Measurements from ENCODE around the gene CHRND. TPM values are rescaled to one million over a fixed set of nuclear protein-coding genes. Genes with fewer than 3 reads are reported as not detected.

Gene CHRND
- total and polyA plus RNA-seq, 12 donors = 0.03 to 0.57 (median 0.17) TPM; not detected in 8

DNA sequence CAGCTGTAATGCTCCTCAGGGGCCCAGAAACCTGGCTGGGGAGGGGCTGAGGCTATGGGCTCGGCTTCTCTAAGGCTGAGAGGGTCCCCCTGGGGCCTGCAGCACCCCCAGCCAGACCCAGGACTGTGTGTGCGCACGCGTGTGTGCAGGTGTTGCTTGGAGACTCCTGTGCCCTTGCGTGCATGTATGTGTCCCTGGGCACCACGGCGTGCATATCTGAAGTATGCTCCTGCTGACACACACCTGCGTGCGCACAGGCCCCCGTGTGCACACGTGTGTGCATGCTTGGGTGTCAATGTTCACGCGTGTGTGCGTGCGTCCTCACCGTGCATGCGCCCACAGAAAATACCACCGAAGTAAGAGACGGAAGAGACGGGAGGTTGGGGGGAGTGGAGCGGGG lies 23.4 kb upstream of the CHRND start:
- TF ChIP-seq CTCF (IDR thresholded peaks at IDR 0.05) = no peak
- no peak for DNase-seq
- Histone ChIP-seq H3K36me3 (no peaks in the 10 kb centered on the region), H3K4me3 (peak overlapping the region in 1 of 10 donors; percentile 45), H3K27me3 (peaks cover 6 to 59% (median 31%) of the 10 kb centered on the region in 7 donors), H3K27ac (no peak overlapping the region), H3K9me3 (no peaks in the 10 kb centered on the region), H3K4me1 (peaks cover 3 to 20% (median 9%) of the 10 kb centered on the region in 9 donors)
- 40% methylated on average over 20 to 21 of the region's 21 CpGs for WGBS, 2 donors
- intact Hi-C loops (cut with DNase I) = no loop called here
- ATAC-seq = peak in 2 of 8 donors; percentile 7 to 15

DNA sequence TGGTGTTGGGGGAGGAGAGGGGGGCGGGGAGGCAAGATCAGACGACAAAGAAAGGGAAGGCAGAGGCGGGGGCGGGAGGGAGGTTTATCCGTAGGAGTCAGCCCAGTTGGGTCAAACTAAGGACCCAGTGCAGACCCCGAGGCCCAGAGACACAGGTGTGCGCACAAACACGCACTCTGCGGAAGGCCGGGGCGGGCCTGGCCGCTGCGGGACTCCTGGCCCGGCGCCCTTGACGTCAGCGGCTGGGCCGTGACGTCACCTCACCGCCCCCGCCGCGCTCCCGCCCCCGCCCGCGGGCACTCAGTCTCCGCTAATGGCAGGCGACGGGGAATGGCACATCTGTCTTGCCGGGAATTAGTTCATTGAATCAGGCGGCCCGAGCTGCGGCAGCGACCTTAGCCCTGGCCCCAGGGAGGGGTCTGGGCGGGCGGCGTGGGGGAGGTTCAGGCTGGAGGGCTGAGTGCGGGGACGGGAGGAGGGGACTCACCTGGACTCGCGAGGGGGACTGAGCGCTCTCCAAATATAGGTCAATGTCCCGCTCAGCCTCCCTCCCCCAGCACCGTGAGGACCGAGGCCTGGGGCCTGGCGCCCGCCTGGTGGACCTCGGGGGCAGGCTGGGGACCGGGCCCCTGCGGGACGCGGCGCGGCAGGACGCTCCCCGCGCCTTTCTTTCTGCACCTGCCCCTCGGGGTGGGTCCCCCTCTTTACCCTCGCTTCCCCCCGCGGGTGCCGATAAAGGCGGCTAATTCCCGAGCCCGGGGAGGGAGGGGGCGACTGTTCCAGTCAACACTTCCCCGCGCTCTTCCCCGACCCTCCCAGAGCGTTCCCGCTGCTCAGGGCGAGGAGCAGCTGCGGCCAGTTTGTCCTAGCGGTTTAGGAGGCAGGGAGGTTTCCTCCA lies 22.8 kb upstream of the CHRND start:
- peak overlapping the region in 3 of 10 donors; percentile 22 to 40 (median 36) for H3K27ac ChIP-seq
- 1 to 4% methylated on average over 72 to 75 of the region's 75 CpGs for WGBS, 2 donors

DNA sequence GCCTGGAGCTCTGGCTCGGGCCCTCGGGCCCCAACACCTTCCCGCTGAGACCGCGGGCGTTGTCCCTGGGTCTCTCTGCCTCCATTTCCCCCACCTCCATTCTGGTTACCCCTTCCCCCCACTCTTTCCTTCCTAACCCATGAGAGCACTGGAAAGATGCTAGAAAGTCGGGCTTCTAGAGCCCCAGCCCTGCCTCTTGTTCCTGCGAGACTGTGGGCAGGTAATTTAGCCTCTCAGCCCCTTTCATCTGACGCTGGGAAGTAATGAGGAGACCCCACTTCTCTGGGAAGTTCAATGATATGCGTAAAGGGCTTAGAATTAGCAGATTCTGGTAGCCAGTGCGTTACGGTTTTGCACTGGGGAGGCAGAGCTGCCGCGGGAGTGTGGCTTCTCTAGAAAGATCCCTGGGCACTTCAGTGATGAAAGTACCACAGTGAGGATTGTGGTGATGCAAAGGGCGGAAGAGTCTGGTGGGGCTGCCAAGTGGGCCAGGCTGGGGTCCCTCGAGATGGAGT lies 22.1 kb upstream of the CHRND start:
- intact Hi-C loops (cut with DNase I) = no loop called here
- 29 to 30% methylated on average over 16 of the region's 16 CpGs for WGBS, 2 donors
- Histone ChIP-seq H3K9me3 (no peaks in the 10 kb centered on the region), H3K4me1 (peaks cover 3 to 20% (median 9%) of the 10 kb centered on the region in 9 donors), H3K4me3 (peak overlapping the region in 7 of 10 donors; percentile 44 to 60 (median 50)), H3K36me3 (no peaks in the 10 kb centered on the region), H3K27me3 (peaks cover 6 to 59% (median 37%) of the 10 kb centered on the region in 7 donors), H3K27ac (peak overlapping the region in 1 of 10 donors; percentile 22)
- no peak for TF ChIP-seq CTCF (IDR thresholded peaks at IDR 0.05)
- ATAC-seq = no peak
- no peak for DNase-seq

More for the DNA sequence above, 22.8 kb upstream of the CHRND start:
- ATAC-seq = peak; percentile 40 to 79 (median 64)
- Histone ChIP-seq H3K4me3 (peak overlapping the region in 9 of 10 donors; percentile 43 to 60 (median 48)), H3K4me1 (peaks cover 3 to 20% (median 9%) of the 10 kb centered on the region in 9 donors), H3K36me3 (no peaks in the 10 kb centered on the region), H3K9me3 (no peaks in the 10 kb centered on the region), H3K27me3 (peaks cover 6 to 59% (median 33%) of the 10 kb centered on the region in 7 donors)
- no peak for TF ChIP-seq CTCF (IDR thresholded peaks at IDR 0.05)
- peak; percentile 29 to 44 for DNase-seq
- intact Hi-C loops (cut with DNase I) = no loop called here

- intact Hi-C loops (cut with DNase I) = no loop called here
Measured at GRCh38 chr2:232504438-232504837, 21.5 kb upstream of the CHRND start.

More at GRCh38 chr2:232504438-232504837, 21.5 kb upstream of the CHRND start:
- Histone ChIP-seq H3K4me3 (no peak overlapping the region), H3K4me1 (peaks cover 3 to 20% (median 9%) of the 10 kb centered on the region in 9 donors), H3K36me3 (no peaks in the 10 kb centered on the region), H3K27ac (no peak overlapping the region), H3K27me3 (peaks cover 6 to 59% (median 37%) of the 10 kb centered on the region in 7 donors), H3K9me3 (no peaks in the 10 kb centered on the region)
- DNase-seq (no peak), ATAC-seq (no peak)
- no peak for TF ChIP-seq CTCF (IDR thresholded peaks at IDR 0.05)
- 58 to 87% methylated on average over 2 of the region's 2 CpGs for WGBS, 2 donors

Measured in heart right ventricle (tissue), 16 donors.